ENCODE results near the gene HPS5. TPM values are rescaled to one million over a fixed set of nuclear protein-coding genes. Genes with fewer than 3 reads are reported as not detected.
"Not testable (repeated sequence)": the region's sequence is repeated elsewhere in the genome, so short reads cannot be mapped to it uniquely, and the experiment has no call there.

Gene HPS5
- total RNA-seq, 1 donor from 2014 or later = 12.3 TPM

DNA sequence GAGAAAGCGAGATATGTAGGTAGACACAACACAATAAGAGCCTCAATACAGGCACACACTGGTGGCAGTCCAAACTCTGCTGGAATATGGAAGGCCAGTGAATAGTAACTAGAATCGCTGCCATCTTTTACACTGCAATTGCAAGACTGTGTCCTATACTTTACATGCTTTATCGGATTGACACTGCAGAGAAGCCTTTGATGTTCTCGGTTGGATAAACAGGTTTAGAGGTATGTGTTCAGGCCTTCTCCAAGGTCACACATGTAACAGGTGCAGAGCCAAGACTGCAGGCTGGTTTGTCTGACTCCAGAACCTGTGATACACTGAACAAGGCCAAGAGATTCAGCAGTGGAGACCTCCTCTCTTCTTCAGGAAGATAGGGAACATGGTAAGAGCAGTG, 50.7 kb downstream of the HPS5 start:
- no peak for ATAC-seq

DNA sequence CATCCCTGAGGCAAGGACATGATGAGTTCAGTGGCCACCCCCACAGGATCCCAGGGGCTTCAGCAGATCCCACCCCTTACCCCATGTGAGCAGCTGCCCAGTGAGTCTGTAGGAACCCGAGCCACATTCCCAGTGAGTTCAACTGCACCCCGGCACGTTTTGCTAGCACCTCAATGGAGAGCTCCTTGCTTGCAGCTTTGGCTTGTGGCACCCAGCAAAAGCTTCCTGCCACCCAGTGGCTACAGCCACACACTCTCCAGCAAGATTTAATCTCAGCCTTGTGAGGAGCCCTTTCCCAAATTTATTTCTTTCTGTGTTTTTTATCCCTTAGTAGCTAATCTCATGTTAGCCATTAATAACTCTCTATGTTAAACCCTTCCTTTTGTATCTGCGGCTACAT, 51.8 kb downstream of the HPS5 start:
- no peak for ATAC-seq

GRCh38 chr11:18269252-18269651, 52.7 kb downstream of the HPS5 start:
- ATAC-seq = not testable (repeated sequence)

DNA sequence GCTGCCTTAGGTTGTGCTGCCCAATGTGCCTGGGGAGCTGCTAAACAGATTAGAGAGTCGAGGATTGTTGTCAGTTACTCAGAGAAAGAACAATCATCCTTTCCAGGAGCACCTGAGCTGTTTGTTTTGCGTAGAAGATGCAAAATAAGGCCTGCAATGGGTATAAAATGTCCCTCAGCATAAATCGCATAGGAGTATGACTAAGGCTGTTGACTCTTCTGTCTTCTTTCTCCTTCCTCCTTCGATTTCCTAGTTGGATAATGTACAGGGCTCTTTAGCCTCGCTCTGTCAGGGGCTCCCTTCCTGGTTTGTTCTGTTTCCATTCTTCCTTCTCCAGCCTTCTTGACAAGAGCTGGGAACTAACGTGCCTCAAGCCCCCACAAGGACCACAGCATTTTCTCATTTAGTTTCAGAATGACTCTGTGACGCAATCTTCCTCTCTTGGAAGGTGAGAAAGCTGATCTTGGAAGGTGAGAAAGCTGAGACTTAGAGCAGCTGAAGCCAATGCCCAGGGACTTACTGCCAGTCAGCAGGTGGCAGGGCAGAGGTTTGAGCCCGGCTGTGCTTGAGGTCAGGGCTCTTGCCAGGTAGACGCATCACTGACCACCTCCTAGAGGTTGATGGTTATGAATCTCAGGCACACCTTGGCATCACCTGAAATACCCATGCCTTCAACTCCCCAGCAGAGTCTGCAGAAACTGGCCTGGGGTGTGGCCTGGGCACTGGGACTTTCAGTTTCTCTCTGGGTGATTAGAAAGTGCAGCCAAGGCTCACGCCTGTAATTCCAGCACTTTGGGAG, 54.4 kb downstream of the HPS5 start:
- peak; percentile 83 for ATAC-seq

- peak; percentile 37 for ATAC-seq
These were observed 56.0 kb downstream of the HPS5 start, which contains the start of gene SAA1 for GRCh38 chr11:18265949-18266348. Gene SAA1 (plus strand): TSS chr11:18266264. CDS start chr11:18266888, 624 bp downstream.

DNA sequence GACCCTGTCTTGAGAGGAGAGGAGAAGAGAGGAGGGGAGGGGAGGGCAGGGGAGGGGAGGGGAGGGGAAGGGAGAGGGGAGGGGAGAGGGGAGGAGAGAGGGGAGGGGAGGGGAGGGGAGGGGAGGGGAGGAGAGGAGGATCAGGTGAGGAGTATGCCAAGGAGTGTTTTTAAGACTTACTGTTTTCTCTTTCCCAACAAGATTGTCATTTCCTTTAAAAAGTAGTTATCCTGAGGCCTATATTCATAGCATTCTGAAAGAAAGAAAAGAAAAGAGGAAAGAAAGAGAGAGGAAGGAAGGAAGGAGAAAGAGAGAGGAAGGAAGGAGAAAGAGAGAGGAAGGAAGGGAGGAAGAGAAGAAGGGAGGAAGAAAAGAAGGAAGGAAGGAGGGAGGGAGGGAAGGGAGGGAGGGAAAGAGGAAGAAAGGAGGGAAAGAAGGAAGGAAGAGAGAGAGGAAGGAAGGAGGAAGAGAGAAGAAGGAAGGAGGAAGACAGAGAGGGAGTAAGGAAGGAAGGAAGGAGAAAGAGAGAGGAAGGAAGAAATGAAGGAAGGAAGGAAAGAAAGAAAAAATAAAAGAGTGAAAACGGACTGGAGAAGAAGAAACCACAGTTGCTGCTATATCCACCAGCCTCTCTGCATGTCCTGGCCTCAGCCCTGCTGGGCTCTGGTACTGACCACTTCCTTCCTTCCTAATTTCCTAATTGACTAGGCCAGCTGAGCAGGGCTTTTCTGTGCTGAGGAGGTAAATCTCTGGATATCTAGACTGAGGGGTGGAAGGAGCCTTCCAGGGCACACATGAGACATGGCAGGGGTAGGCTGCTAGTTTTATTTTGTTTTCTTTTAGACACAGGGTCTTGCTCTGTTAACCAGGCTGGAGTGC, 57.0 kb downstream of the HPS5 start:
- no peak for ATAC-seq

- no peak for ATAC-seq
These were observed 57.9 kb downstream of the HPS5 start for GRCh38 chr11:18264035-18264434.

- ATAC-seq = not testable (repeated sequence)
These were observed 59.1 kb downstream of the HPS5 start for GRCh38 chr11:18262681-18263350.

DNA sequence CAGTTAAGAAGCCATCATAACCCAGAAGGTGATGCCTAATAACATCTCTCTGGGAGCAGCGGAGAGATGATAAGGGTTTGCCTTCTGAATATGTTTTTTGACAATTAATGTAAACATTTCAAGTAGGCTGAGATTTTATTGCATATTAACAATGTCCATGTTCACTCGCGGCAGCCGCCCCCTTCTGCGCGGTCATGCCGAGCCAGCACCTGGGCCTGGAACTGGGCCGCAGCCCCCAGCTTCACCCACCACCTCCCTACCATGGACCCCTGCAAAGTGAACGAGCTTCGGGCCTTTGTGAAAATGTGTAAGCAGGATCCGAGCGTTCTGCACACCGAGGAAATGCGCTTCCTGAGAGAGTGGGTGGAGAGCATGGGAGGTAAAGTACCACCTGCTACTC, 60.2 kb downstream of the HPS5 start:
- no peak for ATAC-seq

DNA sequence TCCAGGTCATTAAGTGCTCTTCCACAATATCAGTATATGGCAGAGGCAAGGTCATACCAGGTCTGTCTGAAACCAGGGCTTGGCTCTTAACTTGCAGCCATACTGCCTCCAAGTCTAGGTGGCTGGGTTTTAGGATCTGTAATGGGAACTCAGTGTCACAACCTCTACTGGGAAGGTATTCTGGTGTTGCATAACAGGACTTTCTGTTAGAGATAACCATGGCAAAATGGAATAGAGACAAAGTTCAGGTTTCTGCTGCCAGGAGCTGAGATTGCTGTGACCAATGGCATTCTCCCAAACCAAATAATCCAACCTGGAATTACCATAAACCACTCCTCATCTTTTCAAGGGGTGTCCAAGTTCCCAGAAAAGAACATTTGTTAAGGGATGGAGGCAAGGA, 62.7 kb downstream of the HPS5 start:
- ATAC-seq = no peak

GRCh38 chr11:18254781-18255361, 67.1 kb downstream of the HPS5 start:
- ATAC-seq = no peak

DNA sequence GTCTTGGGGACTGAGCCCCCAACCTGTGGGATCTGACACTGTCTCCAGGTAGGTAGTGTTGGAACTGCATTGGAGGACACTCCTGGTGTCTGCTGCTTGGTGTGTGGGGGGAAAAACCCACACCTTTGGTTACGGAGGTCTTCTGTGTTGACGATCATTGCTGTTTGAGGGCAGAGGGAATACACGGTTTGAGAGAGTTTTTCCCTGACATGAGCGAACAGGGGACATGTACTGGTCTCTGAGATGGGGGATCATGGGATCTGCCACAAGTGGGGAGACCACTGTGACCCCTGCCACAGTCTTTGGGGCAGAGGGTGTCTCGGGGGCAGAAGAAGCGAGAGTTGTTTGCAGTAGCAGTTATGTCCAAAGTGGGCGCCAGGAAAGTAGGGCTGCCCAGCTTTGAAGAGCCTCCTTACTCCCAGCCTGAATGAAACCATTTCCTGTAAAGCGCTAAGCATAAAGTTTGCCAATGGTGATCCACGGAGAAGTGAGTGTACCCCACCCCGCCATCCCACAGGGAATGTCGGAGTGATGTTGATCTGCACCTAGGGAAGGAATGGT, 68.1 kb downstream of the HPS5 start:
- ATAC-seq = no peak

DNA sequence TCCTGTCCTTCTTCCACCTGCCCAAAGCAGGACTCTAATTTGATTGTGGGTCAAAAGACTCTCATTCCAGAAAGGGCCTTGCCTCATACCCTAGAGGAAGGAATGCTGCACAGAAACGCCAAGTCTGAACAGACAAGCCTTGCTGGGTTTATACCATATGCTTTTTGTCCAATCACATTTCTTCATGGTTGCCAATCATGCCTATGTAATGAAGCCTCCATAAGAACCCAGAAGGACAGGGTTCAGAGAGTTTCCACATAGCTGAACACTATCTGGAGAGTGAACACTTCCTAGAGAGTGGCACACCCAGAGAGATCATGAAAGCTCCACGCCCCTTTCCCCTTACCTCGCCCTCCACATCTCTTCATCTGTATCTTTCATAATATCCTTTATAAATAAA, 68.7 kb downstream of the HPS5 start:
- ATAC-seq = peak; percentile 88

DNA sequence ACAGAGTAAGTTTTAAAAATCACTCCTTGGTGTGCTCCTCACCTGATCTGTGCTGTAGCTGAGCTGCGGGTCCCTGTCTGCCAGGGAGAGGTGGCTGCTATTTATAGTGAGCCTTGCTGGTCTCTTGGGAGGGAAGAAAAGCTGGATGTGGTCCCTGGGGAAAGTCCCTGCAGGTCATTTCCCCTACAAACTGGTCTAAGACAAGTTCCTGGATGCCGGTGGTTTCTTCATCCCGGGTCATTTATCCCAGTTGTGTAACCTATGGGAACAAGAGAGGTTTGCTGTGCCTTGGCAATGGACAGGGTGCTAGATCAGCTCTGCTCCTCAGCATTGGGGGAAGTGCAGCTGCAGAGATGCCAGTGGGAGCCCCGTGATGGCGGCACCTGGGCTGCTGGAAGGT, 73.4 kb downstream of the HPS5 start, which contains the start of gene SAA2:
Gene SAA2 (minus strand): TSS at position 108 of the 400 bp plus-strand sequence. CDS start 657 bp downstream, outside the sequence.
- peak; percentile 2 for ATAC-seq

DNA sequence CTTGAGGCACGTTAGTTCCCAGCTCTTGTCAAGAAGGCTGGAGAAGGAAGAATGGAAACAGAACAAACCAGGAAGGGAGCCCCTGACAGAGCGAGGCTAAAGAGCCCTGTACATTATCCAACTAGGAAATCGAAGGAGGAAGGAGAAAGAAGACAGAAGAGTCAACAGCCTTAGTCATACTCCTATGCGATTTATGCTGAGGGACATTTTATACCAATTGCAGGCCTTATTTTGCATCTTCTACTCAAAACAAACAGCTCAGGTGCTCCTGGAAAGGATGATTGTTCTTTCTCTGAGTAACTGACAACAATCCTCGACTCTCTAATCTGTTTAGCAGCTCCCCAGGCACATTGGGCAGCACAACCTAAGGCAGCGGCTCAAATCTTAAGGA, 74.8 kb downstream of the HPS5 start:
- peak; percentile 53 for ATAC-seq

- peak; percentile 75 for ATAC-seq
These were observed 75.4 kb downstream of the HPS5 start for GRCh38 chr11:18246379-18247190.

- no peak for ATAC-seq
These were observed 76.5 kb downstream of the HPS5 start for GRCh38 chr11:18245396-18245795.

DNA sequence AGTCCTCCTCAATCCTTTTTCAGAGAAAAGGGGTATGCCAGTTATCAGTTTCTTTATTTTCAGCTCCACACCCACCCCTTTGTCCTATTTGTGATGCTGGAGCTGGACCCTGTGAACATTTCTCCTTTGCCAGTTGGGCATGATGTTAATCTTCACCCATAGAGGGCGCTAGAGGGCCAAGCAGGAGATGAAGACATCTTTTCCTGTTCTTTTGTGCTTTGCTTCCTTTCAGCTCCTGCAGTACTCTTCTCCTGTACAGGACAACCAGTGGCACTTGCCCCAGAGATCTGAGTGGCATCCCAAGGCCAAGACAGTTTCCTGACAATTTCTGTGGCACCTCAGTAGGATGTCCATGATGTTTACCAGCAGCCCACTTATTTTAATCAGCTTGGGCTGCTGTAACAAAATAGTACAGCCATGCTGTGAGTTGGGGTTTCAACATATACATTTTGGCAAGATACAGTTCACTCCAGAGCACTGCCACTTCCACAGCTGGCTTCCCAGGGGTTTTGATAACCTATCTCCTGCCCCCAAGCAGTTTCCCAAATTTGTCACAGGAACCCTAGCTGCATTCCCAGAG, 78.1 kb downstream of the HPS5 start:
- ATAC-seq = peak; percentile 66

- no peak for ATAC-seq
These were observed 82.3 kb downstream of the HPS5 start for GRCh38 chr11:18239655-18240054.

- ATAC-seq = no peak
These were observed 85.1 kb downstream of the HPS5 start, which contains the start of gene SAA4 for GRCh38 chr11:18236664-18237356. Gene SAA4 (minus strand): TSS chr11:18236802. CDS start chr11:18235926, 876 bp downstream.

Data from esophagus mucosa (tissue), 1 donor.